DND-41 (cell line): ENCODE results near the gene TDRD6.

ENCODE experiments used
- EZH2 ChIP-seq: IDR thresholded peaks from 3 replicates; pipeline ENCODE4 v1.6.1; 2012; ENCODE audit warnings: borderline replicate concordance, low read depth, mild to moderate bottlenecking, moderate library complexity, low read length, inconsistent platforms; ENCODE audit not compliant: severe bottlenecking
- TF ChIP-seq, protein P1 (sequence below): IDR thresholded peaks from 2 replicates; pipeline ENCODE4 v1.5.1; 2012; ENCODE audit warnings: borderline replicate concordance, low read length, moderate library complexity, mild to moderate bottlenecking; ENCODE audit not compliant: poor library complexity, severe bottlenecking; ENCODE audit errors: extremely low read depth

- TF ChIP-seq, protein P1, sequence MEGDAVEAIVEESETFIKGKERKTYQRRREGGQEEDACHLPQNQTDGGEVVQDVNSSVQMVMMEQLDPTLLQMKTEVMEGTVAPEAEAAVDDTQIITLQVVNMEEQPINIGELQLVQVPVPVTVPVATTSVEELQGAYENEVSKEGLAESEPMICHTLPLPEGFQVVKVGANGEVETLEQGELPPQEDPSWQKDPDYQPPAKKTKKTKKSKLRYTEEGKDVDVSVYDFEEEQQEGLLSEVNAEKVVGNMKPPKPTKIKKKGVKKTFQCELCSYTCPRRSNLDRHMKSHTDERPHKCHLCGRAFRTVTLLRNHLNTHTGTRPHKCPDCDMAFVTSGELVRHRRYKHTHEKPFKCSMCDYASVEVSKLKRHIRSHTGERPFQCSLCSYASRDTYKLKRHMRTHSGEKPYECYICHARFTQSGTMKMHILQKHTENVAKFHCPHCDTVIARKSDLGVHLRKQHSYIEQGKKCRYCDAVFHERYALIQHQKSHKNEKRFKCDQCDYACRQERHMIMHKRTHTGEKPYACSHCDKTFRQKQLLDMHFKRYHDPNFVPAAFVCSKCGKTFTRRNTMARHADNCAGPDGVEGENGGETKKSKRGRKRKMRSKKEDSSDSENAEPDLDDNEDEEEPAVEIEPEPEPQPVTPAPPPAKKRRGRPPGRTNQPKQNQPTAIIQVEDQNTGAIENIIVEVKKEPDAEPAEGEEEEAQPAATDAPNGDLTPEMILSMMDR, result no peak
- TF ChIP-seq EZH2, result no peak
These were observed 23.8 kb downstream of the TDRD6 start for GRCh38 chr6:46711491-46711890.
